Endothelial cell (in vitro differentiated cells): ENCODE data around the gene TTC9B. TPM values are rescaled to one million over a fixed set of nuclear protein-coding genes. Genes with fewer than 3 reads are reported as not detected.
A peak's percentile ranks its signal among the peaks of the same experiment; 100 is the strongest.

ENCODE experiments used
- DNase-seq: peaks from one replicate; pipeline ENCODE4 v3.0.0; 2021; ENCODE audit warnings: low spot score
- H3K27ac Mint-ChIP-seq: one replicate; pipeline ENCODE4 v1.8.0; 2021; ENCODE audit warnings: mixed read lengths, inconsistent platforms; ENCODE audit not compliant: unreplicated experiment
- H3K27me3 Mint-ChIP-seq: one replicate; pipeline ENCODE4 v1.8.0; 2021; ENCODE audit warnings: mild to moderate bottlenecking, moderate library complexity, mixed read lengths, inconsistent platforms; ENCODE audit not compliant: unreplicated experiment
- H3K36me3 Mint-ChIP-seq: one replicate; pipeline ENCODE4 v1.8.0; 2021; ENCODE audit warnings: mild to moderate bottlenecking, low read depth, mixed read lengths, inconsistent platforms; ENCODE audit not compliant: unreplicated experiment
- H3K4me1 Mint-ChIP-seq: one replicate; pipeline ENCODE4 v1.8.0; 2021; ENCODE audit warnings: mild to moderate bottlenecking, mixed read lengths, inconsistent platforms; ENCODE audit not compliant: unreplicated experiment
- H3K4me3 Mint-ChIP-seq: one replicate; pipeline ENCODE4 v1.8.0; 2021; ENCODE audit warnings: mild to moderate bottlenecking, mixed read lengths, inconsistent platforms; ENCODE audit not compliant: unreplicated experiment
- H3K9me3 Mint-ChIP-seq: one replicate; pipeline ENCODE4 v1.8.0; 2021; ENCODE audit warnings: mixed read lengths, inconsistent platforms; ENCODE audit not compliant: unreplicated experiment
- total RNA-seq: library from RNA; stranded (reverse); fragmentation: NEBNext Ultra II Directional; extraction: Animal tissue kit (Norgen Biotek cat#: 25700); gene quantifications from one replicate; pipeline ENCODE4 v1.2.1, GENCODE V29; 2021; ENCODE audit not compliant: unreplicated experiment
- TF ChIP-seq, protein P1 (sequence below): fragments of 200-600 bp; sonication (generic); IDR thresholded peaks from one replicate; pipeline ENCODE4 v1.5.0; 2021; ENCODE audit warnings: antibody characterized with exemption; ENCODE audit not compliant: unreplicated experiment

Gene TTC9B
- total RNA-seq, 1 donor from 2014 or later: 1.1 TPM

GRCh38 chr19:40231057-40231456, 12.9 kb upstream of the TTC9B start:
- Mint-ChIP-seq H3K9me3 (no peaks in the 10 kb centered on the region), H3K4me3 (peak overlapping the region; percentile 4), H3K4me1 (peaks cover 23% of the 10 kb centered on the region), H3K27ac (no peak overlapping the region), H3K36me3 (no peaks in the 10 kb centered on the region), H3K27me3 (peaks cover 11% of the 10 kb centered on the region)
- TF ChIP-seq, protein P1, sequence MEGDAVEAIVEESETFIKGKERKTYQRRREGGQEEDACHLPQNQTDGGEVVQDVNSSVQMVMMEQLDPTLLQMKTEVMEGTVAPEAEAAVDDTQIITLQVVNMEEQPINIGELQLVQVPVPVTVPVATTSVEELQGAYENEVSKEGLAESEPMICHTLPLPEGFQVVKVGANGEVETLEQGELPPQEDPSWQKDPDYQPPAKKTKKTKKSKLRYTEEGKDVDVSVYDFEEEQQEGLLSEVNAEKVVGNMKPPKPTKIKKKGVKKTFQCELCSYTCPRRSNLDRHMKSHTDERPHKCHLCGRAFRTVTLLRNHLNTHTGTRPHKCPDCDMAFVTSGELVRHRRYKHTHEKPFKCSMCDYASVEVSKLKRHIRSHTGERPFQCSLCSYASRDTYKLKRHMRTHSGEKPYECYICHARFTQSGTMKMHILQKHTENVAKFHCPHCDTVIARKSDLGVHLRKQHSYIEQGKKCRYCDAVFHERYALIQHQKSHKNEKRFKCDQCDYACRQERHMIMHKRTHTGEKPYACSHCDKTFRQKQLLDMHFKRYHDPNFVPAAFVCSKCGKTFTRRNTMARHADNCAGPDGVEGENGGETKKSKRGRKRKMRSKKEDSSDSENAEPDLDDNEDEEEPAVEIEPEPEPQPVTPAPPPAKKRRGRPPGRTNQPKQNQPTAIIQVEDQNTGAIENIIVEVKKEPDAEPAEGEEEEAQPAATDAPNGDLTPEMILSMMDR: no peak
- no peak for DNase-seq

DNA sequence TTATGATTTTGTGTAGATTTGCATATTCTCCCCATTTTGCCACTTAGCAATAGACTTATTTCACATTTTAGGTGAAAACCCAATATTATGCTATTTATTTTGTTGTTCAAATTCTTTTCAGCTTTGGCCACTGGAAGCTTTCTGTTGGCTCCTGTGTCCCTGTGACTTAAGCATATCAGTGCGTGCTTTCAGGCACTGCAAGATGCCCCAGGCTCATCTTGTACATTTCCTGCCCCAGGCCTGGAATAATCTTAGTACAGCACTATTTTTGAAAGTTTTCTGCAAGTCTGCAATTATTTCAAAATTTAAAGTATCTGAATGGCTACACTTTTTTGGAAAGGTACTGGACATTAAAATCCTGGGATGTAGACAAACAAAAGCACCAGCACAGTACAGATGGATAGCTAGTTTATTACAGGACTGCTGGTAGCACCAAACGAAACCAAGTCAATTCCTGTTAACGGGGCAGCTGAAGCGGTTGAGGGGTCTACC, 11.8 kb upstream of the TTC9B start:
- DNase-seq: no peak
- Mint-ChIP-seq H3K4me1 (peaks cover 23% of the 10 kb centered on the region), H3K27ac (no peak overlapping the region), H3K4me3 (no peak overlapping the region), H3K9me3 (no peaks in the 10 kb centered on the region), H3K36me3 (peaks cover 4% of the 10 kb centered on the region), H3K27me3 (peaks cover 21% of the 10 kb centered on the region)
- TF ChIP-seq, protein P1: no peak

GRCh38 chr19:40229484-40229883, 11.3 kb upstream of the TTC9B start:
- no peak for DNase-seq
- TF ChIP-seq, protein P1: no peak
- H3K9me3 Mint-ChIP-seq: no peaks in the 10 kb centered on the region
- H3K27me3 Mint-ChIP-seq: peaks cover 24% of the 10 kb centered on the region
- H3K36me3 Mint-ChIP-seq: peaks cover 4% of the 10 kb centered on the region
- no peak overlapping the region for H3K27ac Mint-ChIP-seq
- H3K4me1 Mint-ChIP-seq: peaks cover 23% of the 10 kb centered on the region
- no peak overlapping the region for H3K4me3 Mint-ChIP-seq

- Mint-ChIP-seq H3K36me3 (peaks cover 4% of the 10 kb centered on the region), H3K27ac (no peak overlapping the region)
- TF ChIP-seq, protein P1: no peak
These were observed 10.7 kb upstream of the TTC9B start for GRCh38 chr19:40228863-40229262.

DNA sequence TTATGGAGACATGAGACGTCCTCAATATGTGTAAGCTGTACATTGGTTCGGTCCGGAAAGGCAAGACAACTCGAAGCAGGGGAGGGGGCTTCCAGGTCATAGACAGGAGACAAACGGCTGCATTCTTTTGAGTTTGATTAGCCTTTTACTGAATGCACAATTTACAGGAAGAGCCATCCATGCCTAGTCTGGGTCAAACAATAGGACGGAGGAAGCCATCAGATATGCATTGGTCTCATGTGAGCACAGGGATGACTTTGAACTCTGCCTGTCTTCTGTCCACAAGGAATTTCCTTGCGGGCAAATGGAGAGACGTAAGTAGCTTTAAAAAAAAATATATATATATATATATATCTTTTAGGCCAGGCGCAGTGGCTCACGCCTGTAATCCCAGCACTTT, 10.2 kb upstream of the TTC9B start:
- TF ChIP-seq, protein P1: no peak
- no peak overlapping the region for H3K4me3 Mint-ChIP-seq
- H3K4me1 Mint-ChIP-seq: peaks cover 23% of the 10 kb centered on the region
- peaks cover 4% of the 10 kb centered on the region for H3K36me3 Mint-ChIP-seq
- H3K9me3 Mint-ChIP-seq: no peaks in the 10 kb centered on the region
- H3K27ac Mint-ChIP-seq: no peak overlapping the region
- peaks cover 22% of the 10 kb centered on the region for H3K27me3 Mint-ChIP-seq
- no peak for DNase-seq

More at GRCh38 chr19:40228863-40229262, 10.7 kb upstream of the TTC9B start:
- Mint-ChIP-seq H3K9me3 (no peaks in the 10 kb centered on the region), H3K4me1 (peaks cover 23% of the 10 kb centered on the region), H3K27me3 (peaks cover 22% of the 10 kb centered on the region), H3K4me3 (no peak overlapping the region)
- no peak for DNase-seq
